COR-L47 (cell line): ENCODE data around the gene RNF157.

Experiments
- DNase-seq: peaks from one replicate; lab custom pipeline; 2025; lab: John Stamatoyannopoulos, UW

The RNF157 gene

DNA sequence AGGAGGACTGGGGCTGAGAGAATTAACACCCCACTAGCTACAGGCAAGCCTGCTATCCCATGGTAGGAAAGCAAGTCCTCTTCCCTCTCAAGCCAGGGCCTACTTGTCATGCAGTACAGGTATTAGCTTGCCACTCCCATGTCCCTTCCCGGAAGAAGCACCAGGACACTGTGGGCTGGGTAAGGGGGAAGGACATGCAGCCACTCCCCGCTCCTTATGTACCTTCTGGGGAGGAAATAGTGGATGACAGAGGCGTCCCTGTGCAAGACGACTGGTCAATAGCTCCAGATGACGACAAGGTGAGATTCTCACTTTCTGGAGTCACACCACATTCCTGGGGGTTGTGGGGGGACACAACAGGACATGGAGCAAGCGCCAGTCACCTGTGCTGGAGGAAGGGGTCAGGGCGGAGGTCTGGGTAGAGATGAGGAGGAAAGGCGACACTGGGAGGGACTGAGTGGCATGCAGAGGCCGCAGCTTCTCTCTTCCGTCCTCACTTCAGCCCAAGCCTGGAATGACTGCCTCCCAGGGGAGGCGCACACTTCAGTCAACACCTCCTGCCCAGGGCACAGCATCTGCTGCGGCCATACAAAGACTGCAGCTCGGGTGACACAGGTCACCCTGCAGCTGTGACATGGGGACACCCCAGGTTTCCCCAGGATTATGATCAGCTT is 84.2 kb downstream of the RNF157 start:
- no peak for DNase-seq

DNA sequence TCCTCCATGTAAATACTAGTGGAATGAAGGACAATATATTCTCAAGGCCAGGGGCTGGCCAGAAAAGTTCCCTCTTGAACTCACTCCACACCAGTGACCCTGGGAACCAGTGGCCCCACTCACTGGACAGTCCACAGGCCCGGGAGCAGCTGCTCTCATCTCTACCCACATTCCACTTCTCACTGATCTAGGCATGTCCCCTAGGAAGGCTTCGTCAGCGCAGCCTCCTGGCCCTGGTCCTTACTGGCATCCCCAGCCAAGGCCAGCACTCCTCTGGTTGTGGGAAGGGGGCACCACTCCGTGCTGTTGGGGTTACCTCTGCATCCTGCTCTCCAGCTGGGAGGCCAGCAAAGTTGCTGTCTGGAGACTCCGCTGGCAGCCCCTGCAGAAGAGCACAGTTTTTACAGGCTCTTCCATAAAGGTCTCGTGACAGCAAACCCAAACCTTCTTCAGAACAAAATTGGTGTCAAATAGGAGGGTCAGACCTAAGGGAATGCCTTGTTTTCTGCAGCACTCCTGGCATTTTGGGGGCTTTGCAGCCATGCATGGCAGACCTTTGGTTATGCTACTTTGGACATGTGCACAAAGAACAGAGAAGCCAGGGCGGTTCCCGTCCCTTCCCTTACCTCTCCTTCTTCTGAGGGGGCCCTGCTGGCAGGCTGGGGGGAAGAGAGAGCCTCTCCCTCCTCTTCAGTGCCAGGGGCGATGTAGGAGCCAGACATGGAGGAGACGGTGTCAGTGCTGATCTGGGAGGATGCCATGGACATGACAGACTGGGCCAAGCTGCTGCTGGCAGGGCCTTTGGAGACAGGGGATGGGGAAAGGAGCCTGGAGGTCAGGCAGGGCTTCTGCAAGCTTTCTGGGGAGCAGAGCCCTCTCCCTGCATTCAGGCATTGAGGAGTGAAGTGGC is 85.1 kb downstream of the RNF157 start:
- no peak for DNase-seq

DNA sequence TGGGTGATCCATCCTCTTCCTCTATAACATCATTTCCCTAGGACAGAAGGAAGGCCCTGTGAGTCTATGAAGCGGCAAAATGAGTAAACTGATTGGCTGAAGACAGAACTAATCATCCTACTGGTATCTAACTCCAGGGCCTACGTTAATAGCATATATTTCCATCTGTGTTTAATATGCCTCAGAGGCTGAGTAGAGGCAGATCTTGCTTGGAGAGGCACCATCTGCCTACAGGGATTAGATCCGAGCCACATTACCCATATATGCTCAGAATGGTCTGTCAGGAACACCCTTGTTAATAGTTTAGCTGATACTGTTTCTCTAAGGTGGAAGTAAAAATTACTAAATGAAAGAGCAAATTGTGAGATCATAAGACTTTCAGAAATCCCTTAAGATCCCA is 86.0 kb downstream of the RNF157 start:
- DNase-seq: no peak

DNA sequence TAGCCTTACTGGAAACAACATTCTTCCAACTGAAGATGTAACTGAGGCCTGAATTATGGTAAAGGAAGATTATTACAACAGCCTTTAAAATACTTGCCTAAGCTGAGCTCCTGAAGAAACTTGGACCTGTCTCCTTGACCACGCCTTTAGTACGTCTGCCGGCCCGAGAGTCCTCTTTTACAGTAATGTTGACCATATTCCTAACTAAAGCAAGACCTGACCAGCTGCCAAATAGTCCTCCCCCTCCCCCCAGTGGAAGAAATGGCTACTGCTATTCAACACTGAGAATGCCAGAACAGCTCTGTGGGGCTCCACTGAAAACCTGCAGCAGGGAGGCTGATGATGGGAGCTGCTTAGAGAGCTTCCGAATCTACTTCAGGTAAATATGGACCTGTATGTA is 86.7 kb downstream of the RNF157 start:
- no peak for DNase-seq

DNA sequence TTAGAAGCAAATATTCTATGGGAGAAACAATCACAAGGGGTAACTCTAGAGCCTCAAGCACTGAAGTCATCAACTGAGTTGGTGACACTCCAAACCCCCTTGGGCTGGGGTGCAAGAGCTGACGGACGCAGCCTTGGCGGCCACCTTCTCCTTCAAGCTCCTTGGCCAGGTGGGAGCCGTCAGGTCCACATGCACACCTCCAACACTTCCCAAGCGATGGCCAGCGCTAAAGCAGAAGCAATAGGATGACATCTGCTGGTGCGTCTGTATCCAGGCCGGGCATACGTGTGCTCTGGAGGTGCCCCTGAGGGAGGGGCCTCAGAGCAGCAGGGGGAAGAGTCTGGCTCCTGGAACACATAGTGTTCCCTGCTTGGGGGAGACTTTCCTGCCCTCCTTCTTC is 87.1 kb downstream of the RNF157 start:
- no peak for DNase-seq

DNA sequence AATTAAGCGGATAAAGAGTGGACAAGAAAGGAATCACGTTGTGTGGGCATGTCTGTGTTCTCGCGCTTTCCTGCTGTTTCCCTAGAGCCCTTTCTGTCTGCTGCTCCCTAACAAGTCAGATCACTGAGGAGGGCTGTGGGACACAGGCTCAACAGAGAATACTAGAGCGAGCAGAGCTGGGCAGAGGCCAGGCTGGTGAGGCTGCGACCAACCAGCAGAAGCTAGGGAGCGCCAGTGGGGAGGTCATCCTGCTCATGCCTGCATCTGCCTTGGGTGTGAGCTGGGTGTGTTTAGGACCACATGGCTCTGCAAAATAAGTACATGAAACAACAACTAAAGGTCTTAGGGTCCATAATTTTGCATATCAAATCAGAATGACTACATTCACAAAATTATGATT is 87.7 kb downstream of the RNF157 start:
- no peak for DNase-seq

DNA sequence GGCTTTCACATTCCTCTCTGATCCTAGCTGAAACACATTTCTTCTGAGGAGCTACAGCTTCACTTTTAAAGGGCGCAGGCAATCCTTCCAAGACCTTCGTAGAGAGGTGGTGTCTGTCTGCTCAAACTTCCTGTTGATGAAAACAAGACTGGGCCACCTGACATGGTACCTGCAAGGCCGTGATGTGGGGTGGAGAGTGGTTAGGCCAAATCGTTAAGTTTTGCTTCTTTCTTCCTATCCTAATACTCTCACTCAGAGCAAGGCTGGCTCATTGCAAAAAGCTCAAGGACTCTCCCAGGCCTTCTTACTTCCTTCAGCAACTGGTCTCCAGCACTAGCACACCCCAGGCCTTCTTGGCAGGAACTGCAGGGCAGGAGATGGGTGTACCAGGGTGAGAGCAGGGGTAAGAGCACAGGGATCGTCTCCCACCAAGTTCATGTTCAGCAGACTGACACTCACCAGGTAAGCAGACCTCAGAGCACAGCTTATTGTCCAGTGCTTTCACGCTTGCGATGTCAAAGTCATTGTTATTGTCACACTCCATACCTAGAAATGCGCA is 88.3 kb downstream of the RNF157 start:
- no peak for DNase-seq

DNA sequence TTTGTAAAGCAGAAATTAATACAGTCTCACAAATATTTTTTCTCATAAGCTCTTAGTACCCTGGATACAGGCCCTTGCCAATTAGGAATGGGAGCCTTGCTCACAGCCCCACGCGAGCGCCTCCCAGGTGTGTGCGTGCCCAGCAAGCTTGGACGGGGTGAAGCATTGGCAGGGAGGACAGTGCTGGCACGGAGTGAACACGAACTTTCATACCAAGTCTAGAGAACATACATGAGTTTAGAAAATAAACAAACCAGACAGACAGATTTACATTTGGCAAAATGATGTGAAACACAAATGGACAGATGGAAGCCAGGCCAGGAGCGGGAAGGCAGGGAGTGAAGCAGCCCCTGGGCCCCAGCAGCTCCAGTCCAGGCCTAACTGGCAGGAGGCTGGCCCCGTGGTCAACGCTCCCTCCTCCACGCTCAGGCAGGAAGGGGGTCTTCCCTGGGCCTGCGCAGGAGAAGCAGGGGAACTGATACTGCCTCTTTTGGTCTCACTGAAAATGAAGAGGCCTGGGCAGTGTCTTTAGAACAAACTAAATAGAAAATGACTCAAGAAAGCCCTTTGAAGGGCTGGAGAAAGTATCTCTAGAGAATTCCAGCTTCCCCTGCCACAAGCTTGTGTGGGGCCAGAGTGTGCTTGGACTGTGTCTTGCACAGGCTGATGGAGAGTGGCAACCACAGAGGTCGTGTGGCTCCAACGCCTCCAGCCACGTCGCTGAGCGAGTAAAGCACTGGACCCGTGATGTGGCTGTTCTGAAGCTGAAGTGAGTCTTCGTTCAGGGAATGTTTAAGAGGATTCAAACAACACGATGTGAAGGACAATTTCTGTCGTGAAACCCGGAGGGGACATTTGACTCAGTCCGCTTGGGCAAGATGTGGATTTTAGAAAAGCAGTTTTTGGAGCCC is 89.3 kb downstream of the RNF157 start:
- no peak for DNase-seq

DNA sequence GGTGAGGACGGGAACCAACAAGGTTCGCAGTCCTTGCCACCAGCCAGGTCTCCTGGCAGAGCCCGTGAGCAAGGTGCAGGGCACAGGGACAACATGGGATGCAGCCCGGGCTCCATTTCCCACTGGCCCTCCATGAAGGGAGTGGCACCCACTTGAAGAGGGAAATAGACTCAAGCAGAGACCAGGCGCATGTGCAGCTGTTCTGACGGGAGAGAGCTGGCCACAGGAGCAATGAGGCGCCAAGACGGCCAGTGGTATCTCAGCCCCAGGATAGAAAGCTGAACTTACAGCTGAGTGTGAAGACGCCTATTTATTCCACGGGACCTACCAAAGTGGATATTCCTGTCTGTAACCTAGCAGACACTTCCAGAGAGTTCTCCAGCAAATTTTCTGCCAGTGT is 91.1 kb downstream of the RNF157 start:
- DNase-seq: no peak

DNA sequence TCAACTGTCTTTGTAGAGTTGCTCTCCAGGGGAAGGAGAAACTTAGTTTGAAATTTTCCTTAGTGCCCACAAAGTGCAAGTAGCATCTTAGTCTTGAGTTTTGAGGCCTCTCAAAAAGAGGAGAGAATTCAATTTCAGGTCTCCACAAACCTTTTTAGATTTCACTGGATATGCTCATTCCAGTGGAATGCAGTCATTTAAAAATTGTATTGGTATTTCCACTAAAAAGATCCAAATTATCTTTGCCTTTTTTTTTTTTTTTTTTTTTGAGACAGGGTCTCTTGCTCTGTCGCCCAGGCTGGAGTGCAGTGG is 92.3 kb downstream of the RNF157 start:
- no peak for DNase-seq

DNA sequence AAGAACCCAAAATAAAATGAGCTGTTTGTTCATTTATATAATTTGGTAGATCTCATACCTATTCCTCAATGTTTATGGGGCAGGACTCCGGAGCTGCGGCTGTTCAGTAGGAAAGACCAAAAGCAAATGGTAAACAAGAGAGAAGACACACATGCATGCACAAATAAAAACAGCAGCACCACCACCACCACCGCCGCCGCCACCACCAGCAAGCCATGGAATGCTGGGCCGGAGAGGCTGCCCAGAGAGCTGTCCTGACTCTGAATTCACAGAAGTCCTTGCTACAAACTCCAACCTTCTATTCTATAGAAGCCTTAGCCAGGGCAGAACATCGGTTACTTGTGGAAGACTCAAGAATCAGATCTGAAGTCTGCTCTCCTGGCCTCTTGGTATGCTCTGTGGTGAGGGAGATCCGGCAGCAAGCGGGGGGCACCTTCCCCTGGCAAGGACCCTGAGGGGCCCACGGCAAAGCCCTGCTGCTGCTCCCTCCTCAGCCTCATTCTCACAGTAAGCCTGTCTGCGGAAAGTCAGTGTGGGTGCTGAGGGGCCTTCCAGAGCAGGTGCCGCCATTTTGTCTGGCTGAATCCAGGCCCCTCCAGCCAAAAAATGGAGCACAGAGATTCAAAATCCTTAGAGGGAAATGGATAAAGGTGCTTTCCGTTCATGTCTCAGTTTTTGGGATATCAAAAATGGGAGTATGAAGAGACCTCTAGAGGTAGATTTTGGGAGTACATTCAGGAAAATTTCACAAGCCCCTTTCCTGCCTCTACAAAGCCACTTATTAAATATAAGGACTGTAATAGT is 92.9 kb downstream of the RNF157 start:
- DNase-seq: no peak

DNA sequence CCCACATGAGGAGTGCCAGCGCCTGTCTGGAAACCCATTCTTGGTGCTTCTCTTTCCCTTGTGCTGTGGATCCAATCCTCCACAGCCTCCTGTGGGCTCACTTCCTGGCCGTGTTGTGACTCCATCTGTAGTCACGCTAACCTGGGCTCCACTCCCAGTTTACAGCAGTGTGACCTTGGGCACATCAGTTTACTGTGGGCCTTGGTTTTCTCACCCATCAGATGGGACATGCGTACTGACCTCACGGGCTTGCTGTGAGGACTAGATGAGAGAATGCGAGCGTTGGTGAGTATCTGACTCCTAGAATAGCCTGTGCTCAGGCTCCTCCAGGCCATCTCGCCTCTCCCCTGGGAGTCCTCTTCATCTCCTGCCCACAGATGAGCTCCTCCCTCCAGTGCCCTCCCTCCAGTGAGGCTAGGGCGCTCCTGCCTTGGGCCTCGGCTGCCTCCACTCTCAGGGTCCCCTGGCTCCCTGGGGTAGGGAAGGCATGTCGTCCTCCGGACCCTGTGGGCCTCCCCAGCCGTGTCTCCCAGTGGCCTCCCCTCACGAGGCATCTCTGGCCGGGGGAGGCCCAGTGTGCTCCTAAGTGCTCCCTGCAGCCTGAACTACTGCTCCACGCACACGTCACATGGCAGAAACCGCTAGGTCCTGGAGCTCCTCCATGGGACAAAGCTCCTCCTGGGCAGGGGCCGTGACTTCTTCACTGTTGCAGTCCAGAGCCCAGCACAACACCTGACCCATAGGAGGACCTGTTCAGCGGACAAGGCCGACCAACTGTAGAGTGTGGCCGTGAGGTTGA is 94.0 kb downstream of the RNF157 start:
- DNase-seq: no peak

DNA sequence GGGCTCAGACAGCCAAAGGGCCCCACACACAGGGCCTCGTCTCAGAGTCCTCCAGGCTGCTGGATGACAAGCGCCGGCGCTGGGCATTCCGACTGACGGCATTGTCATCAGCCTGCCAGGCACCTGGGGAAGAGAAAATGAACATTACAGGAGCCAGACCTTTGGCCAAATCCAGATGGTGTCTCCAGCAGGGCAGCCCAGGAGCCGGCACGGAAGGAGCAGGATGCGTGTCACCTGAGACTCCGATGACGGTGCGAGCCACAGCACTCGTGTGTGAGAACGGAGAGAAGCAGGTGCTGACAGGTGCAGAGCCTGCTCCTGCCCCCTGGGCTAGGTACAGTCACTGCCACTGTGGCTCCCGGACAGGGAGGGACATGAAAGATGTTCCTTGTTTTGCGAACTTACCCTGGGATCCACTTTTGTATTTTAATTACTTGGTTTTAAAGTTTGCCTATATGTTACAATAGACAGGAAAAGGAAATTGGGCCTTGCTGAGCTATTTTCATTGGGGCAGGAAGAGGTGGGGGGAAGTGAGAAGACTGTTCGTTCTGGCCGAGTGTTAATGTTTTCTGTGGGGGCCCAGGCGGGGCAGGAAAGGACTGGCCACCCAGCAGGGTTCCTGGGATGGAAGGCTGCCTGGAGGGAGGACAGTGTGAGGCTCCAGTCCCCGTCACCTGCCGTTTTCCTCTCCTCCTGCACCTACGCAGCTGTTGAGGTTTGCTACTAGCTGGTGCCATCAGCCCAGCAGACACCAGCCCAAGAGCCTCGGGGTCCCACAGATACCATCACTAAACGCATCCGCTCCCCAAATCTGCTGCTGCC is 94.9 kb downstream of the RNF157 start:
- peak; percentile 36 for DNase-seq

DNA sequence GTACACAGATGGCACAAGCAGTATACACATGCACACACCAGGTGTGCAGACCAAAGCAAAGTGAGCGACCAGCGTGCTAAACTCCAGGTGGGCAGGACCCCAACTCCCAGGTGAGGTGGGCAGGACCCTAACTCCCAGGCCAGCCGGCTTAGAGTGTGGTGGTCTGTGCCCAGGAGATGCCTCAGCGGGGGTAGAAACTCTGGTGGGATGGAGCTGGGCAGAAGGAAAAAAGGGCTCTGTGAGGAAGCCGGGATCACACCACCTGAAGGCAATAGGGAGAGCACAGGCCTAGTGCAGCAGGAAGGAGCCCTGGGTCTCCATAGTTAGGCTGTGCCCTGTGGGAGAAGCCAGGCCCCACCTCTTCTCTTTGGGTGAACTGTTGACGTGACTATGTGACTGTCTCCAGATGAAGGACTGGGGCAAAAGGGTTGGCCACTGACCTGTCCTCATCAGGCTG is 97.7 kb downstream of the RNF157 start:
- no peak for DNase-seq

DNA sequence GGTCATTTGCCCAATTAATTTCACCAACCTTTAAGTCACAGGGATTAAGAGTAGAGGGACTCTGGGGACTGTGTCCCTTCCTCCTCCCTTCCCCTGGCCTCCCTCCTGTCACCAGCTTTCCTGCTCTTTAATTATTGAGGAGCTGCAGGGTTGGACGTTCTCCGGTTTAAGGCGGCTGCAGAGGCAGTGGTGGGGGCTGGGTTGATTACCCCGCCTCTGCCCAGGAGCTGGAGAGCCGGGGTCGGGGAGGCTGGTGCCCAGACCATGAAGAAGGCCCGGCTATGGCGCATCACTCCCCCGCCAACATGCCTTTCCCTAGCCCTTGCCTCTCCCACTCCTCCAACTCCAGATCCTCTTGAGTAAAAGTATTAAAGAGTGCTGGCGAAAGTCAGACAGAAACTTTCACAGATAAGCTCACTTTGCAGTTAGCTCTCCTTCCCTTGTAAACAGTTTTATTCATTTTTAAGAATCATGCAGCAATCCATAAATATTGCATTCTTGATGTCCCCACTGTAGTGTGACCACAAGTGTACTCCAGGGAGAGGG is 98.2 kb downstream of the RNF157 start:
- no peak for DNase-seq

DNA sequence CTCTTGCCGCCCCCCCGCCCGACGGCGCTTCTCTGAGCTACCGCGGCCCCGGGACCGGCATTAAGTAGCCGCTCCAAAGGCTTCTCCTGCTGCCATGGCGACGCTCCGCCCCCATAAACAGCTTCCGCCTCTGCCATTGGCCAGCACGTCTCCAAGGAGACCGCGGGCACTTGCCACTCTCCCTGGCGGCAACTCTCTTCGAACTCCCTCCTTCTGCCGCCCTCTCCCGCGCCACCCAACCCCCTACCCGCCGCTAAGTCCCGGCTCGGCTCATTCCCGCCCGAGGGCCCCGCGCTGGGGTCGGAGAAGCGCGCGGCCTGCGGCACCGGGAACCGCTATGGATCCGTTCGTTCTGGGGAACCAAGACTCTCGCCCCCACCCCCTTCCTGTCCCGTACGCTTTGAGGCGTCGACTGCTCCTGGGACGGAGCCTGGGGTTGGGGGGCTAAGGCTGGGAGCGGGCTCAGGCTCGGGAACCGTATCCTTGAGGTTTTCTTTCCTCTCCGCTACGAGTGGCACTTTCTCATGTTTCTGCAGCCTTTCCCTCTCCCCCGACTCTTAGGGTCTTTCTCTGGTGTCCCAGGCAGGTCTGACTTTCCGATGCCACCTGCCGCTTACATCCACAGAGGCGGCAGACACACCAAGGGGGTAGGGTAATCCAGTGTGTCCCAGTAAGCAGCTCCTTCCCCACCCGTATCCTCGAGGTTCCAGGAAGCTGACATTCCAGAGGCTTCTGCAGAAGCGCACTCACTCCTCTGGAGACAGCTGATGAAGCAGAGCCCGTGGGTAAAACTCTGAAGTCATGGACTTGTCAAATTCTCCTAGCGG is 98.9 kb downstream of the RNF157 start, which contains the start of gene FOXJ1:
Gene FOXJ1, minus strand, starts transcription at position 34 of the 827 bp plus-strand sequence. CDS start 850 bp downstream, outside the sequence.
- peak; percentile 93 for DNase-seq

DNA sequence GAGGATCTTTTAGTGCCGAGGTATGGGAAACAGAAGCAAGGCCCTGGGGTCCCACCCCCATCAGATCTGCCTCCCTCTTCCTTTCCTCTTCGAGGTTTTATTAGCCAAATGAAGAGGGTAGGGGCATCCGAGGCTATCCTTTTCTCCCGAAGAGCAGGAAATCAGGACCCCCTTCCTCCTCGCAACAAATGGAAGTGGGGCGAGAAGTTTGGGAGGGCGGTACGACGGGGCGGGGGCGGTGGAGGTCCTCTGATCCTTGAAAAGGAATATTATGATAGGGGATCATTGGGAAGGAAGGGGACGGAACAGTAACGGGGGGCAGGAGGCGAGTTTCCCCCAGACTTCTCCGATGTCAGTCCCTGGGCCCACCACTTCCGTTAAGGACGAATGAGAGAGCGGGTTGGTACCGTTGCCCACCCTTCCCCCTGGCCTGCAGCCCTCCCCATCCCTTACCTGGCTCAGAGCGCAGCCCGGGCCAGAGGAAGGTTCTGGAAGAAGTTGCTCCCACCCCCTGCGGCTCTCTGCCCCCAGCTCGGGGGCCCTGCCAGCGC is 99.6 kb downstream of the RNF157 start:
- no peak for DNase-seq
